Cortex of kidney (tissue), 1 donor: ENCODE measurements around the gene BRINP1.

Experiments used
- DNase-seq: peaks from one replicate; lab custom pipeline; 2025; lab: John Stamatoyannopoulos, UW

The BRINP1 gene

DNA sequence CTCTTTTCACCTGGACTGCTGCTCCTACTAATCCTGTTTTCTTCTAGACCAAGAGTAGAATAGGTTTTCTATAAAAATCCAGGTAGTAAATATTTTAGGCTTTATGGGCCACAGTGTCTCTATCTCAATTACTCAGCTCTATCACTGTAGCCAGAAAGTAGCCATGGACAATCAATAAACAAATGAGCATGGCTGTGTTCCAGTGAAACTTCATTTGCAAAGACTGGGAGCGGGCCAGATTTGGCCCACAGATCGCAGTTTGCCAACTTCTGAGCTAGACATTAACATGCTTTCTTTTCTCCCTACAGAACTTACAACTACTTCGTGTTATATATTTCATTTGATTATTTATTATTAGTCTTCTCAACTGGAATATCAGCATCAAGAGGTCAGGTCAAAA lies 30.2 kb downstream of the BRINP1 start:
- no peak for DNase-seq

DNA sequence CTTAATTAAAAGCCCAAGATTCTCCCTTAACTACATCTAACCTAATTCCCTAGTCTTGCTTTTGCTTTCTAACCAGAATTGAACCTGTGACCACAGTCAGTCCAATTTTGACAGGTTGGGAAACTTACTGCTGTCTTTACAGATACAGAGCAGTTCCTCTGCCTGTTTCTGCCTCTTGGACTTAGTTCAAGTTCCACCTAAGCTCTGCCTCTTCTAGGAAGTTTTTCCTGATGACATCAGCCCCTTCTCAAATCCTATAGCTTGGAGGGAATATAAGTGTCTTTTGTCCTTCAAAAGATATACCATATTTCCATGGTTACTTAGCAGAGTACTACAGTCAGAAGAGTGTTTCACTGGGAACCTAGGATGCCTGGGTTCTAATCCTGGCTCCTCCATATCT lies 31.7 kb downstream of the BRINP1 start:
- DNase-seq = no peak

DNA sequence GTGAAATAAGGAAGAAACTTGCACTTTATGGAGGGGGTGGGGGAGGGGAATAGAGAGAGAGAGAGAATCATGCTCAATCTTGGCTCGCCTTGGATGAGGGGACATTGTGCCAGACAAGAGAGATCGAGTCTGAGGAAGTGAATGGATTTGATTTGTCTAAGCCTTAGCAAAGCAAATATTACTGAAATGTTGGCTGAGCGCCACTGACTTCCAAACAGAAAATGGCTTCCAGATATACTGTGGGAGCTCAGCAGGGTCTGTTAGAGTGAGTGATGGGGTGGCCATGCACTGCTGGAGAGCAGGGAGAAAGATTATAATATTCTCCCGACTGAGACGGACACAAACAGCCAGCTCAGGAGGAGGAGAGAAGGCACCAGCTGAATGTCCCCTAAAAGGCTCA lies 34.5 kb downstream of the BRINP1 start:
- DNase-seq = no peak

DNA sequence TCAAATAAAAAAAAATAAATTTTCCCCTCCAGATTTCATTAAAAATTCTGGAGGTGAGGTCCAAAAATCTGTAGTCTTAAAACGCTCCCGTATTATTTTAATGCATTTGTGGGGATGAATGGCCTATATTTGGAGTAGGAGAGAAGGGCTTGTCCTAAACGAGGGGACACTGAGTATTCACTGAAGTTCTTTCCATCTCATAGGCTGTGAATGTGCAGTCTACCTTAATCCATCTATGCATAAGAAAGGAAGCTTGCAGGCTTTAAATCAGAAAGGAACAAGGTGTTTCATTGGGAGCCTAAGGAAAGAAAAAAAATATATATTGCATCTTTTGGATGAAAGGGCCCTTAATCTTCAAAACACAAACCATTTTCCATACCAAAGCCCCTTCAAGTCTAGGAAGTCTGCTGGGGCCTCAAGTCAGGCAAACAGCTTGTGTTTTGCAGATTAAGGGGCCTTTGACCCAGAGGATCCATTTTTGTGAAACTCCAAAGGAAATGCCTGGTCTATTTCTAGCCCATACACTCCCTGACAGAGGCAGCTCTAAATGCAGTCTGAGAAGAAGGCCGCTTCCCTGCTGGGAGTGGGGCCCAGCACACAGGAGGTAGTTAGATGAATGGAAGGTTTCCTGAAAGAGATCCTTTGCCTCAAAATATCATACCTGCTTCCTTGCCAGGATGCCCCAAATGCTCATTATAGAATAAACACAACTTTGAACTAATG lies 35.6 kb downstream of the BRINP1 start:
- no peak for DNase-seq

DNA sequence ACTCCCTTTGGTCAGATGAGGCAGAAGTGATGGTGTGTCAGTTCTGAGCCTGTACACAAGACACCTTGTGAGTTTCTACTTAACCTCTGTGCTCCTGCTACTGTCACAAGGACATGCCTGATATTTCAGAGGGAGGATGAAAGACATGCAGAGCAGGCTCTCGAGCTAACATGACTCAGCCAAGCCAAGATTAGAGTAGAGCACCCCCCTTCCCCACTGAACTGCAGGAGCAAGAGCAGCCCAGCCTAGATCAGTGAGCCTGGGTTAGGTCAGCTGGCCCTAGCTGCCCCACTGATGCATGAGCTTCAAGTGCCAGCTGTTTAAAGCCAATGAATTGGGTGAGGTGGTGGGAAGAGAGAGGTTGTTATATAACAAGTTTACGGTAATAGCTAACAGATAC lies 36.7 kb downstream of the BRINP1 start:
- no peak for DNase-seq

DNA sequence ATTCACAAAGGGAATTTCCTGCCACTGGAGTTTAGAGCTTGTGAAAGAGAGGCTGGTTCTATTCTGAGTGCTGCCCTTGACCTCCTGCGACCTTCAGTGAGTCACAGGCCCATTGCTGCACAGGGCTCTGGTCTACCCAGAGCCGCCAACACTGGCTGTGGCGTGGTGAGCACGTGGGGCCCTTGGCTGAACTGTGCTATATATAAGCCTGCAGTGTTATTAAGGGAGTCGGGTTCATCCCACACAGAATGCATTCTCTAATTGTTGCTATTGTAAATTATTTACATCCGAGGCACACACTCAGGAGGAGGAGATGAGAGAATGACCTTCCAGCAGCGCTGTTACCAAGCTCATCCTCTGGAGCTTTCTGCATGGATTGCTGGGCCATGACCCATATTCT lies 47.1 kb downstream of the BRINP1 start:
- no peak for DNase-seq

DNA sequence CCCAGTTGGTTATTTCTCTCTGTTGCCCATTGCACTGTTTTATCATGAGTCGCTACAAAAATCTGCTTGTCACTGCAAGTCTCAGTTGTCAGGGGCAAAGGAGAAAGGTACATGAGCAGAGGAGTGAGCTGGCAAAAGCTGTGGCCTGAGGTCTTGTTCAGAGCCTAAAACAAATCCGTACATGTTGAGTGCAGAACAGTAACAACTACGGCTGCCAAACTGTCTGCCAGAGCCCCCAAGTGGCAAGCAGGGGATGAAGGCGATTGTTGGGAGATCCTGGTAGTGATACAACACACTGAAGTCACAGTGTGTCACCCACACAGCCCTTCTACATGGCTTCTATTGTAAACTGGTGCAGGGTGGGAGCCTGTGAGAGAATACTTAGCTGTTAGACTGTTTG lies 50.9 kb downstream of the BRINP1 start:
- no peak for DNase-seq

DNA sequence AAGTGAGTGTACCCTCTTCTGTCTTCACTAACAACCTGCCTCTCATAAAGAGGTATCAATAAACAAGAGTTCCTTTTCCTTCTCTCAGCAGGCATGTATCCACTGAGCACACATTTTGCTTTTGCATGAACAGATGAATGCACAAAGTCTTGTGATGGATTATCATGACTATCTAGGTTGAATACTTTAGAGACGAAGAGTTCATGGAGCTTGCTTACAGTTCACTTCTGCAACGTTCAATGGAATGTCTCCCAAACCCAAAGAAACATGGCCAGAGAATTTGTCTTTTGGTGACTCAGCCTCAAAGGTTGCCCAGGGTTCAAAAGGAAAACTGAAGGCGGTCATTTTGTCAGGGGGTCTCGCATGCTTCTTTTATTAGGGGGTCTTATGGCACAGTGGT lies 55.4 kb downstream of the BRINP1 start:
- DNase-seq = no peak

DNA sequence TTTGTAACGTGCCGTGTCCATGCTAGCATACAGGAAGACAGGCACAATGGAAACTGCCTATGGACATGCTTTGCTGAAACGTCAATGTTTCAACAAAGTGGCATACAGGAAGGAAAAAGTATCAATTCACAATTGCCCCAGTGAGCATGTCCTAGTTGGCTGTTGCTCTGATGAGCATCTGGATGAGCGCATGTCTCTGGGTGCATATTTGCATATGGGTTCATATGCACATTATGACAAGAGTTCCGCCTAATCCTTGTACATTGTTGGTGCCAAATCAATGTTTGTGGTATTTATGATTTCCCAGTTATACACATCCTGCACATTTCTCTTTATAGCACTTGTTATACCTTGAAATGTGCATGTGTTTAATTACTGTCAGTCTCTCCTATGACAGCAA lies 58.5 kb downstream of the BRINP1 start:
- DNase-seq = no peak

DNA sequence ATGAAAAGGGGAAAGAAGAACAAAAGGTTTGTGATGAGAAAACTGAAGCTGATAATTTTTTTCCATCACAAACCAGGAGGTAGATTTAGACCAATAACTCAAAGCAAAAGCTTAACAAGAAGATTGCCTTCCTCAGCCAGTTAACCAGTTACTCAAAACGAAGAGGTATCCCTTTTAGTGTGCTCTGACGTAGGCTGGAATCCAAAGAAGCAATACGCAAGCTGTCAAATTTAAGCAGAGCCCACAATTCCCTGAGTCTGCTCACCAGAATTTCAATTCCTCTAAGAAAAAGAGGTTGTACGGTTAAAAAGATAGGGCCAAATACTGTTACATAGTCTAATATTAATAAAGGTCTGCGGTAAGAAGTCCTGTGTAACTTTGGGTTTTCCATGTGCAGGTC lies 61.8 kb downstream of the BRINP1 start:
- no peak for DNase-seq

DNA sequence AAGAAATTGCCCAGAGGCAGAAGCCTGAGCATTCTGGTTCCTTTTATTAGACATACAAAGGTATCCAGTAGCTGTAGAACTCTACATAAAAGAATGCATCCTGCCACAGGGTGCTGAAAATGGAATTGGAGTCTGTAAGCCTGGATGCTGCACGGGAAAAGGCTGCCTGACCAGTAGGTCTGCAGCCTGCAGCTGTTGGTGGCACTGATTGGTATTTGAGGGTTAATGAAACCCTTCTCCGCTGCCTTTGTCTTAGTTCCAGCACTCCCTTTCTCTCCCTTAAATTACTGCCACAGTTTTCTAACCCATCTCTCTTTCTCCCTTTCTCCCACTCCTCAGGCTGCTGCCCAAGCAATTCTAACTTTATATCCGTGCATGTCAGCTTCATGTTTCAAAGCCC lies 64.7 kb downstream of the BRINP1 start:
- no peak for DNase-seq

DNA sequence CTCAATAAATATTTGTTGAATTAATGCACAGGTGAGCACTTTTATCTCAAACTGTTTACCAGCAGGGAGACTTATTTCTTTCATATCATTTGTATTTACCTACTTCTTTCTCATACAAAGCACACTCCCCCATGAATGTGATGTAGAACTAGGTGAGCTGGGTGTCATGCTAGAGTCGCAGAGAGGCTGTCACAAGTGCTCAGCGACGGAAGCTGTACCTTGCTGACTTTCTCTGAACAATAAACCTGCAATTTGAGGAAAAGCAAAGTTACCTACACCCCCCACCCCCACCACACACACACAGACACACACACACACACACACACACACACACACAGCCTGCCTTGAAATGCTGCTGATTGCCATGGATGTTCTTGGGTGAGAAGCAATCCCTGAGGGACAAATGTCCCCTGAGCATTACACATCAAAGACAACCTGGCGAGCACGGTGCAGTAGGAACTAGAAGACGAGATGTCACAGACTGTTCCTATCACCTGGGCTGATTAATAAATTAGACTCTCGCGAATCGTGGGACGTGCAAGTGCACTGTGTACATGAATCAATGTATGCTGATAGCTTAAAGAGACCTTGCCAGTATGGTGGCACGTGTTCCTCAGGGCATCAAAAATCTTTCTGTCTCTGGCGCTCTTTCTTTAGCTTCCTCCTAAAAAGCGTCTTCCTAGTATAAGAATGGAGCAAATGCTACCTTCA lies 66.1 kb downstream of the BRINP1 start:
- no peak for DNase-seq

DNA sequence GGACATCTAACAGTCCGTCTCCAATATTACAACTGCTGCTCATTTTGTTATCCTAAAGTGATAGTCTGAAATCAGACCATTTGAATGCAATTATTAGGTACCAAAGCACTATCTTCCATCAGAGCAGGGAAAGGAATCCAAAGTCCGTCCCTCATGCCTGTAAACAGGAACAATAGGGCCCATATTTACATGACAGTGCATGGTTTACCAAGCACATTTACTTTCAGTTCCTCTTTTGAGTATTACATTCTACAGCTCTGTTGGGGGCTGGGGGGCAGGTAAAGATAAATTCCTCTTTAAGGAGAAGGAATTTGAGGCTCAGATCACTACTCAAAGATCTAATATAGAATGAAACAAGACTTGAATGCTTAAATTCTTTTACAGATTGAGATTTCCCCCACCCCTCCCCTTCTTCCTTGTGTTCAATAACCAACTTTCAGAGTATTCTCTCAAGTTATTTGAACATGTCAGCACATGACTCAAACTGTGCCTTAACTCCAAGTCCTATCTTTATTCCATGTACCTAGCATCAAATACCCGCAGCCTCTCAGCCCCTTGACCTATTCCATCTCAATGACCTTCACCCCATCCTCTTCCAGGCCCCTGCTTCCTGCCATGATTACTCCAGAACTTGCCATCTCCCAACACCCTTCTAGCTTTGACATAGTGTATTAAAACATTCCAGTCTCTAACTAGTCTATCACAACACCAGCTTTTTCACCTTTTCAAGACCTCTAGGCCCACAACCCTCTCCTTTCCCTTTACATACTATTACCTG lies 71.0 kb downstream of the BRINP1 start:
- DNase-seq = no peak

DNA sequence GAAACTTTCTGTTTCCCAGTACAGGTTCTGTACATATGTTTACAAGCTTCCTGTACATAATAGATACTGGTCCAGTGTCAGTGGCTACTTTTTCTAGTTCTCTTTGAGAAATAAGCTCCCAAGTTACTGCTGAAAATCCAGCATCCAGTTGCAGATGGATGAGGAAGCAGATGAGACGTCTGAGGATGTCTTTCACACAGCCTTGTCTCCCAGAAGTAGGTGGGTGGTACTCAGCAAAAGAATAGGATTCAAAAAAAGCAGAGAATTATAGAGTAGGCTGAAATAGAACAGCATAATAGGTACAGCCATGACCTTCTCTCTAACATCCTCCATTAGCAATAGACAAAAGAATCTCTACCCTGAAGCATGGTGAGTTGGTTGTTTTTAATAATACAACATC lies 77.7 kb downstream of the BRINP1 start:
- DNase-seq = no peak

DNA sequence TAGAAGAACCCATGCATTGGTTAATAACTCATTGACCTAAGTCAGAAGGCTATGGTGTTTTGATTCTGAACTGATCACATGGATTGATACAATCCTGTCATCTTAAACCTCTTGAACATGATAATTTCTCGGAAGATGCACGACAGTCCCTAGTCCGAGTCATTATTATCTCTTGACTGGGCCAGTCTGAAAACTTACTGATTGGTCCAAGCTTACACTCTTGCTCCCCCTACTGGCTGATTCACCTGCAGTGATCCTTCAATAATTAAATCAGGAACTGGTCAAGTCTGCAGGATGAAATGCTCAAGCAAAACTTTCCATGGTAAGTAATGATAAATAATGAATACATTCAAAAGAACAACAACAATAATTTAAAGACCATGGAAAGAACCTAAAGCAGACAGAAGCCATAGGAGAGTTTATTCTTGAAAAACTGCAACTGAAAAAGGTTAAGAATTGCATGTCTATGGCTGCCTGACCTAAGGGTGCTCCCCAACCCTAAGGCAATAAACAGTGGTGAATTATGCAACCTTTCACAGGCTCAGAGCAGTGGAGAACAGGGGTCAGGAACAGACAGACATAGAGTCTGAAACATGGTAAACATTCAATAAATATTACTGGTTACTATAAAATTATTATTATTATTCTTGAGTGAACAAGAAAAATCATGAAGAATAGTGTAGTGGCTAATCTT lies 79.3 kb downstream of the BRINP1 start:
- DNase-seq = no peak

DNA sequence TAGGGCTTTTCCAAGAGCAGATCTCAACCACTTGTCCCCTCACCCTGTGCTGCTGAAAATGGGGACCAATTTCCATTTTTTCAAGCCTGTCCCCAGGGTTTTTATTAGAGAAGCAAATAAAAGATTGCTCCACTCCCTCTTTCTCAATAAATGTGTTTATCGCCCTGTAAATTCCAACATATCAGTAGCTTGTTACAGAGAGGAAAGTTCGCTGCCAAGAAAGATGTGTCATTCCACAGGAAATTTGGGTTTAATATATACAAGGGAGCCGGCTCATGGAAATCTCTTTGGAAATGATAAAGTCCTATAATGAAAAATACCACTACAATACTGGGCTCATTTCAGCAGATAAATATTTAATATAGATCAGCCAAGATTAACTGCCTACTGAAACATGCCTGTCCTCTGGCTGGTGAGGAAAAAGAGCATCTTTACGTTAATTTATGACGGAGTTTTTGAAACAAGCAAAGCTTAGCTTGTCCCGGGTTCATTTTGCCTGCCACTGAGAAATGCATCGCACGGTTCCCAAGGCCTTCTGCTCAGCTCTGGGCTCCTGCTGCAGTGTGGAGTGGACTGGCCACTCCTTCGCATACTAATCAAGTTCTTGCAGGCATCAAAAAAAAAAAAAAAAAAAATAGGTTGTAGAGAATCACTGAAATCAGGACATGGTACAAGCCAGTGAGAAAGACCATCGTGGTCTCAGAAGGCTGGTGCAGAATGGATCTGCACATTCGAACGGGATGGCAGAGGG lies 84.5 kb downstream of the BRINP1 start:
- no peak for DNase-seq

DNA sequence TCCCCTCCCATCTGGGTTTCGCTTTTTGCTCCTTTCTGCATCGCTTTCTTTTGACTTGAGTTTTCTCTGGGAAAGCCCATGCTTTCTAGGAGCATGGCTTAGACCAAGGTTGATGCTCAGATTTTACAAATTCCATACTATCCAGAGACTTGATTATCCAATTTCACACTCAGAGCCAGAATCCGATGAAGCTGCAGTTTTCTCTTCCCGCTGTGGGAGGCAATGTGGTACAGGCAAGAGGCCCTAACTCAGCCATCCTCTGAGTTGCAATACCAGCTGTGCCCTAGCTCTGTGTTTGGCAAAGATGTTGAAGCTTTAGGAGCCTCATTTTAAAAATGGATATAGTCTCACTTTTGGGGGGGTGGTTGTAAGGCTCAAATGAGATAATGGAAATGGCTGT lies 85.1 kb downstream of the BRINP1 start:
- no peak for DNase-seq

DNA sequence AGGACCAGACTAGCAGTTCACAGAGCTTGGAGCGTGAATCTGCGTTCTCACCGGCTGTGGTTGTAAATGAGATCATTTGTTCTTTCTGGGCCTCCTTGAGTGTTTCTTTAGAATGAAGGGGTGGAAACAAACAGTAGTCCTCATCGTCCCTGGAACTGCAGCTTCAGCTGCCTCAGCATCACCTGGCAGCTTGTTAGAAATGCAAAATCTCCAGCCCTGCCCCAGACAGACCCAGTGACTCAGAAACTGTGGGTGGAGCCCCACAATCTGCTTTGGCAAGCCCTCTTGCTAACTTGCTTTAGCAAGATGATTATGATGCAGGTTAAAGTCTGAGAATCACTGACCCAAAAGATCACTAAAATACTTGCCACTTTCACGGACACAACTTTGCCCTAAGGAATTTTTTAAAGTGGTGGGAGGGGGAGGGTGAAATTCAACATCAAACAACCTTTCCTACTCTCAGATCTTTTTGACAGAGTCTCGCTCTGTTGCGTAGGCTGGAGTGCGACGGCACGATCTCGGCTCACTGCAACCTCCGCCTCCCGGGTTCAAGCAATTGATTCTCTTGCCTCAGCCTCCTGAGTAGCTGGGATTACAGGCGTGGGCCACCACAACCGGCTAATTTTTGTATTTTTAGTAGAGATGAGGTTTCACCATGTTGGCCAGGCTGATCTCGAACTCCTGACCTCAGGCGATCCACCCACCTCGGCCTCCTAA lies 86.0 kb downstream of the BRINP1 start:
- DNase-seq = no peak

DNA sequence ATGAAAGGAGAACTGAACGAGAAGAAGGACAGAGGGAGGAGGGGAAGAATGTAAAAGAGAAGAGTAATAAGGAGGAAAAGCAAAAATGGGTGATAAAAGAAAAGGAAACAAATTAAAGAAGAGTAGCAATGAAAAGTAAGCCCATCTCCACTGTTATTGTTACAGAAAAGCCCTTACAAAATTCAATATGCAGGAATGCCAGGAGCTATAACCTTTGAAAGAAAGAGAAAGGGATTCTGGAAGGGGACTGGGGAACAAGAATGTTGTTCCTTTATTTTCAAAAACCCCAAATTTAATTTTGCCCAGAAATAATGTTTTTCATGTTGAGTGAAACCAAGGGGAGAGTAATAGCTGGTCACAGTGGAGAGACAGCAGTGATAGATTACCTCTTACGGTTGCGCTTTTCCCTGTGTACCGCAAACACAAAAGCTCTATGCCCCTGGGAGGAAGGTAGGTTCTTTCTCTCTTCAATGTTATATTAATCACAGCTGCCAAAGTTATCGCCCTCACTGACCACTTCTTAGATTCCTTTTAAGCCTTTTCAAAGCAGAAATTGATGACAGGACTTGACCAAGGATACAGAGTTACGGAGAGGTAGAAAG lies 86.7 kb downstream of the BRINP1 start:
- DNase-seq = no peak

DNA sequence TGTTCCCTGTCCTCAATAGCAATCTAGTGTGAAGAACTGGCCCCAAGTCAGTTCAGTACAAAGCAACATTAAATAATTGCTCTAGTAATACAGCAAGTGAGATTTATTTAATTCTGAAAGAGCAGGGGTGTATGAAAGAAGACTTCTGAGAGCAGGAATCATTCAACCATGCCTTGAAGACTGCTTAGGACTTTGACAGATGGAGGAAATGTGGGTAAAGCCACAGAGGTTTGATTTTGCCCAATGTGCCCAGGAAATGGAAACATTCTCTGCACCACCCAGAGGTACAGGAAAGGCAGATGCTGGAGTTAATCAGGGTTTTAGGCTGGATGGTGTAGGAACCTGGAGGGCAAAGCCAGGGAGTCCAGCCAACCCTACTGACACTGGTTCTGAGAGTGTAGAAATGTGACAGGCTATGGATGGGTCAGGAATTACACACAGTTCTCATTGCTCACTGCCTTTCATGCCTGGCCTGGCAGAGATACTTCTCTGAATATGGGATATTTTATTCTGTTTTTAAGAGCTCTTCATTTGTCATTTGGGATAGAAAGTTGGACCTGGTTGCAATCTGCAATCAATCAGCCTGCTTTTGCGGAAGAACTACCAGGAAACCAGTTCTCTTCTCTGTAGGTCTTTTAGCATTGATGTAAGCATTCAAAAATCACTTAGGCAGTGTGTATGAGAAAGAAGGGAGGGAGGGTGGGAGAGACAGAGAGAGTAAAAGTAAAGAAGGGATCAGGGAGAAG lies 88.3 kb downstream of the BRINP1 start:
- DNase-seq = no peak
